ENCODE measurements around the gene C19orf47. TPM values are rescaled to one million over a fixed set of nuclear protein-coding genes. Genes with fewer than 3 reads are reported as not detected.

Gene C19orf47
- total RNA-seq, 2 experiments from 2014 or later = 15.6 to 33.8 TPM

GRCh38 chr19:40381321-40381720 is 33.1 kb upstream of the C19orf47 start:
- ChIA-PET CTCF (ENCODE audit: unreplicated experiment) (no interaction called here), POLR2A (no interaction called here)
- Histone ChIP-seq H3K4me2 (ENCODE audit: low read length) (no peak overlapping the region), H3K79me2 (ENCODE audit: insufficient read depth, low read depth, low read length) (no peaks in the 10 kb centered on the region), H3K9me3 (ENCODE audit: low read length) (no peaks in the 10 kb centered on the region), H3K27ac (ENCODE audit: low read depth, low read length, poor library complexity, severe bottlenecking) (no peak overlapping the region), H3K36me3 (ENCODE audit: insufficient read depth, low read length) (no peaks in the 10 kb centered on the region), H3K4me3 (ENCODE audit: low read depth, low read length, poor library complexity, severe bottlenecking) (no peak overlapping the region), H3K4me1 (ENCODE audit: insufficient read depth, low read length, poor library complexity, severe bottlenecking) (no peaks in the 10 kb centered on the region), H3K9me2 (ENCODE audit: insufficient read depth, low read length) (no peaks in the 10 kb centered on the region), H2AFZ (ENCODE audit: low read length) (no peak overlapping the region), H4K20me1 (ENCODE audit: insufficient read depth, low read length) (no peaks in the 10 kb centered on the region)
- no peak for DNase-seq (ENCODE audit: low spot score)
- intact Hi-C loops (cut with micrococcal nuclease; ENCODE audit: unreplicated experiment) = no loop called here
- TF ChIP-seq CTCF (conservative IDR thresholded peaks at IDR 0.05; ENCODE audit: low read length) = 0 out of 2 replicates have a peak, but pooled peaks have one; percentile 22
- TF ChIP-seq EZH2phosphoT487 (IDR thresholded peaks at IDR 0.05; ENCODE audit: borderline replicate concordance, low read depth, low read length) = no peak
- no TSS peak for BruUV-seq (replicated peaks)

GRCh38 chr19:40380199-40381037 is 32.2 kb upstream of the C19orf47 start:
- no peaks in the 10 kb centered on the region for H3K9me2 ChIP-seq (ENCODE audit: insufficient read depth, low read length)
- H4K20me1 ChIP-seq (ENCODE audit: insufficient read depth, low read length) = no peaks in the 10 kb centered on the region
- no peaks in the 10 kb centered on the region for H3K36me3 ChIP-seq (ENCODE audit: insufficient read depth, low read length)
- H2AFZ ChIP-seq (ENCODE audit: low read length) = no peak overlapping the region
- no TSS peak for BruUV-seq (replicated peaks)
- H3K9me3 ChIP-seq (ENCODE audit: low read length) = no peaks in the 10 kb centered on the region
- TF ChIP-seq EZH2phosphoT487 (IDR thresholded peaks at IDR 0.05; ENCODE audit: borderline replicate concordance, low read depth, low read length) = no peak
- no peak for TF ChIP-seq CTCF (conservative IDR thresholded peaks at IDR 0.05; ENCODE audit: low read length)
- no peaks in the 10 kb centered on the region for H3K4me1 ChIP-seq (ENCODE audit: insufficient read depth, low read length, poor library complexity, severe bottlenecking)
- no peak for DNase-seq (ENCODE audit: low spot score)
- H3K4me2 ChIP-seq (ENCODE audit: low read length) = no peak overlapping the region
- H3K79me2 ChIP-seq (ENCODE audit: insufficient read depth, low read depth, low read length) = no peaks in the 10 kb centered on the region
- ChIA-PET POLR2A (interaction anchor here (0.6 to 0.7 kb wide), 3 partner anchors 9 to 21 kb away, joined by 3 read pairs; no protein-coding TSS in a partner anchor), CTCF (ENCODE audit: unreplicated experiment) (interaction anchor here (0.5 kb wide), 1 partner anchor 33 kb away, joined by 3 read pairs; the partner anchor contains the start of gene PRX)
- intact Hi-C loops (cut with micrococcal nuclease; ENCODE audit: unreplicated experiment) = no loop called here
- no peak overlapping the region for H3K4me3 ChIP-seq (ENCODE audit: low read depth, low read length, poor library complexity, severe bottlenecking)
- H3K27ac ChIP-seq (ENCODE audit: low read depth, low read length, poor library complexity, severe bottlenecking) = no peak overlapping the region

Data from OCI-LY7 (cell line).